HG03066 (cell line): ENCODE measurements around the gene NRTN.
"Not testable (repeated sequence)": the region's sequence is repeated elsewhere in the genome, so short reads cannot be mapped to it uniquely, and the experiment has no call there.

ENCODE experiments used
- ATAC-seq: cut with Tn5 transposase; IDR thresholded peaks from one replicate; pipeline ENCODE4 v1.9.1; 2021; ENCODE audit warnings: low read depth; ENCODE audit not compliant: unreplicated experiment

Gene NRTN

DNA sequence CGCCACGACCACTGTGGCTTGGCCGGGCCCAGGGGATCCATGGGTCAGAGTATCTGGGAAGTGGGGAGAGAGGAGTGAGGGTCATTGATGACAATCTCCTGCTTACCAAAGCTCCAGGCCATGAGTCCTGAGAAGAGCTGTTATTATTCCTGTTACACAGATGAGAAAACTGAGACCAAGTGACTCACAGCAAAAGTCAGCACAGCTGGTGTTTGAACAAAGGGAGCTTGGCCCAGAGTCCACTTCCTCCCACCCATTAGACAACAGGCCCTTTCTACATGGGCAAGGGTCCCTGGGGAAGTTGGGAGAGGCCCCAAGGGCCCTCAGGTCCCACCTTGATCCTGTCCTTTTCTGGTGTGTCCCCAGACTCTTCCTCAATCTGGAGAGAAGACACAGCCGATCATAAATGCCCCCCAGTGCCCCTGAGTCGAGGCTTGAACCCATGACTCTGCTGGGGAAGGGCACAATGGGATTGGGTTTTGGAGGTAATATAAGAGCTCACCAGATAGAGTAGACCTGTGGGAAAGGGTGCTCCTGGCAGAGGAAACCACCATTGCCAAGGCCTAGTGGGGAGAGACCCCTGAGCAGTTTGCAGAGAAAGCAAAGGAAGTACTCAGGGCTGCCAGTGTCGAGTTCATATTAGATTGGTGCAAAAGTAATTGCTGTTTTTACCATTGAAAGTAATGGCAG is 27.8 kb downstream of the NRTN start:
- ATAC-seq = no peak

DNA sequence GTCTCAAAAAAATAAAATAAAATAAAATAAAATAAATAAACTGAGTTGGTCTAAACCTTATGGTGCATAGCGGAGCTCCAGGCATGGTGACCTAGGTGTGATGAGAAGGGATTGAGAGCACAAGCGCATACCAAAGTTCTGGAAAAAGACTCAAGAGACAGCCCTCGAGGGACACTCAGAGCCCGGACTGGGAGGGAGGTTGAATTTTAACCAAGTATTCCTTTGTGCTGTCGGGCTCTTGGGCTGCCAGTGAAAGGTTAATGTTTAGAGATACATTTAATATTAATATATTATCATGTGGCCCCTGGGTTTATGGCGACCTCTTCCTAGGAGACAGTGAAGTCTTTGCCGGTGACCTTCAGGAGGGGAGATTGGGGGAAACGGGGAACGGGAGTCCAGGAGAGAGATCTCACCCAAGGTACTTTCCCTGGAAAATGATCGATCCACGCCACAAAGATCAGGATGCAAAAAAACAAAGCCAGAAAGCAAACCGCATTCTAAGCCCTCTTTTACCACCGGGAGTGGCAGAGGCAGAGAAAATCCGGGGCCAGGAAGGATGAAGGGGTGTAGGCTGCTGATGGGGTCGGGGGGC is 33.0 kb downstream of the NRTN start:
- ATAC-seq = no peak

- ATAC-seq = no peak
These were observed 33.6 kb downstream of the NRTN start for GRCh38 chr19:5838353-5839064.

DNA sequence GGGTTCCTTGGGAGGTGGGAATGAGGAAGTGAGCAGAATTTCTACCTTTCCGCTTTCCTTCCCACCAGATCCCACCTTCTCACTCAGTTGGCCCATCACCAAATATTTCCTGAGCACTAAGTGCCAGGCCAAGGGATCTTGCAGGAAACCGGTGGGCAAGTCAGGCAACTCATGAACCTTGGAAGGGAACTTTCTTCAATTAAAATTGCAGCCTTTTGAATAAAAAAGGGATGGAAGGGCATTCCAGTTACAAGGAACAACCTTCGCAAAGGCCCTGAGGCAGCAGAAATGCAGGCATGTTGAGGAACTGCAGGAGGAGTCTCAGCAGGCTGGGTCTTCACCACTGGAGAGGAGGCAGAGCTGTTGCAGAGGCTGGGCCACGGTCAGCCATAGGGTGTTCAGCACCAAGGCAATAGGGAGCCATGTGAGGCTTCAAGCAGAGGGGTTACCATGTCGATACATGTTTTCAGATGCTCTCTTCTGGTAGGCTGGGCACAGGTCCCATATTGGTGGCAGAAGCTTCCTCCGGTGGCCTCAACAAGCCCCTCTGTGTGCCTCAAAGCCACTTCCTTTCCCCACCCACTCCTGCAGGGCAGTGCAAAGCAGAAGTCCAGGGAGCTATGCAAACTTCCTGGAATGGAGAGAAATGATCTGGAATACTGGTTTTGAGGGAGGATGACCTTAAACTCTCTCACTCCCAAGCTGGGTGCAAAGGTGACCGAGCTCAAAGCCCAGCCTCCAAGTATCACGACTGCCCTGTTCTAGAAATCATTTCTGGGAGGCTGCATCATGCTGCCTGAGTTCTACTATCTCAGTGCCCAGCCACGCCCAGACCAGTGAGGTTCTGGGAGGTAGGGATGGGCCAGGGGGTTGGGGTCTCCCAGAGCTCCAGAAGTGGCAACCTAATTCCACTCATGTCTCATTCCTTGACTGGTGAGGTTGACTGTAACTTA is 34.5 kb downstream of the NRTN start, which contains the start of gene FUT6:
FUT6 (minus strand) TSS at position 638 of the 953 bp plus-strand sequence. CDS start 7,135 bp downstream, outside the sequence.
- ATAC-seq = no peak

GRCh38 chr19:5841735-5842111 is 36.9 kb downstream of the NRTN start:
- not testable (repeated sequence) for ATAC-seq

- ATAC-seq = no peak
These were observed 38.5 kb downstream of the NRTN start for GRCh38 chr19:5843295-5843927.

GRCh38 chr19:5844456-5845433 is 39.9 kb downstream of the NRTN start:
- no peak for ATAC-seq

DNA sequence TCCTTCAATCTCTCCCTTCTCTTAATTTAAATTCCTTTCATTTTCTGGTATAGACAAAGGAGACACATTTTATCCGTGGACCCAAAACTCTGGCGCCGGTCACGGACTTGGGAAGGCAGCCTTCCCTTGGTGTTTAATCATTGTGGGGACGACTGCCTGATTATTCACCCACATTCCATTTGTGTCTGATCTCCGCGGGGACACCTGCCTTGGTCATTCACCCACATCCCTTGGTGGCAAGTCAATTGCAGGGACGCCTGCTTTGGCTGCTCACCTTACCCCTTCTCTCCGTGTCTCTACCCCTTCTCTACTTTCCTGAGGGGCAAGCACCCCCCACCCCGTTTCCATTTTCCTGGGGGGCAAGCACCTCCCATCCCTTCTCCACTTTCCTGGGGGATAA is 43.0 kb downstream of the NRTN start:
- not testable (repeated sequence) for ATAC-seq

- ATAC-seq = not testable (repeated sequence)
These were observed 43.8 kb downstream of the NRTN start for GRCh38 chr19:5848621-5849020.

DNA sequence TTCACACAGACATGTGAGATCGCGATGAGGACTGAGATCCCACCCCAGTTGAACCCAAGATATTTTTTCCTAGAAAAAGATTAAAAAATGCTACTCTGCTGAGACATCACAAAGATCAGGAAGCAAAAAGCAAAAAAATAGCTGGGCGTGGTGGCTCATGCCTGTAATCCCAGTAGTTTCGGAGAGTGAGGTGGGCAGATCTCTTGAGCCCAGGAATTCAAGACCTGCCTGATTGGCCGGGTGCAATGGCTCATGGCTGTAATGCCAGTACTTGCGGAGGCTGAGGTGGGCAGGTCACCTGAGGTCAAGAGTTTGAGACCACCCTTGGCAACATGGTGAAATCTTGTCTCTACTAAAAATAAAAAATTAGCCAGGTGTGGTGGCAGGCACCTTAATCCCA is 45.3 kb downstream of the NRTN start:
- ATAC-seq = no peak

DNA sequence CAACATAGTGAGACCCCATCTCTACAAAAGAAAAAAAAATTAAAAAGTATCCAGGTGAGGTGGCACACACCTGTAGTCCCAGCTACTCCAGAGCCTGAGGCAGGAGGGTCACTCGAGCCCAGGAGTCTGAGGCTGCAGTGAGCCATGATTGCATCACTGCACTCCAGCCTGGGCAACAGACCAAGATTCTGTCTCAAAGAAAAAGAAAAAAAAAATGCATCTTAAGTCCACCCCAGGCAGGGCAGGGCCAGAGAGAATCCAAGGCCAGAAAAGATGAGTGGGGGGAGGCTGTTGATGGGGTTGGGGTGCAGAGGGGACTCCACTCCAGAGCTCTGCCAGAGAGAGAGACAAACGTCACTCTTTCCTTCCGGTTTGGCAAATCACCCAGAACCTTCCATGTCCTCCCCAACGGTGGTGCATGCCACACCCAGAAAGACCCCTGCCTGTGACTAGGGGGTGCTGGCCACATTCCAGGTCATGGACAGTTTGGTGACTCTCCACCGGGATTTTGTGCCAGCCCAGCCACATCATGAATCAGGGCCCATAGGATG is 46.0 kb downstream of the NRTN start:
- ATAC-seq = no peak

- ATAC-seq = no peak
These were observed 46.4 kb downstream of the NRTN start, which contains the start of gene FUT3 for GRCh38 chr19:5851302-5851701. FUT3 (minus strand) TSS chr19:5851449.

DNA sequence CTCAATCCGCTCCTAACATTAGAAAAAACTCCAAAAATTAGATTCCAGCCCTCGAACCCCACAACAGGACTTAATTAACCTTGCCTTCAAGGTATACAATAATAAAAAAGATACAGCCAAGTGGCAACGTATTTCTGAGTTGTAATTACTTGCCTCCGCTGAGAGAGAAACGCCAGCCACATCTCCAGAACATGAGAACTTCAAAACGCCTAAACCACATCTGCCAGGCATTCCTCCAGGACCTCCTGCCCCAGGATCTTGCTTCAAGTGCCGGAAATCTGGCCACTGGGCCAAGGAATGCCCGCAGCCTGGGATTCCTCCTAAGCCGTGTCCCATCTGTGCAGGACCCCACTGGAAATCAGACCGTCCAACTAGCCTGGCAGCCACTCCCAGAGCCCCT is 49.3 kb downstream of the NRTN start:
- ATAC-seq = not testable (repeated sequence)

DNA sequence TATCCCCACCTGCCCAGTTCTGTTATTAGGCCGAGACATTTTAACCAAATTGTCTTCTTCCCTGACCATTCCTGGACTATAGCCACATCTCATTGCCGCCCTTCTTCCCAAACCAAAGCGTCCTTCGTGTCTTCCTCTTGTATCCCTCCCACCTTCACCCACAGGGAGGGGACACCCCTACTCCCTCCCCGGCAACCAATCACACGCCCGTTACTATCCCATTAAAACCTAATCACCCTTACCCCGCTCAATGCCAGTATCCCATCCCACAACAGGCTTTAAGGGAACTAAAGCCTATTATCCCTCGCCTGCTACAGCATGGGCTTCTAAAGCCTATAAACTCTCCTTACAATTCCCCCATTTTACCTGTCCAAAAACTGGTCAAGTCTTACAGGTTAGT is 50.3 kb downstream of the NRTN start:
- ATAC-seq = not testable (repeated sequence)

- no peak for ATAC-seq
These were observed 52.6 kb downstream of the NRTN start for GRCh38 chr19:5857203-5858081.

DNA sequence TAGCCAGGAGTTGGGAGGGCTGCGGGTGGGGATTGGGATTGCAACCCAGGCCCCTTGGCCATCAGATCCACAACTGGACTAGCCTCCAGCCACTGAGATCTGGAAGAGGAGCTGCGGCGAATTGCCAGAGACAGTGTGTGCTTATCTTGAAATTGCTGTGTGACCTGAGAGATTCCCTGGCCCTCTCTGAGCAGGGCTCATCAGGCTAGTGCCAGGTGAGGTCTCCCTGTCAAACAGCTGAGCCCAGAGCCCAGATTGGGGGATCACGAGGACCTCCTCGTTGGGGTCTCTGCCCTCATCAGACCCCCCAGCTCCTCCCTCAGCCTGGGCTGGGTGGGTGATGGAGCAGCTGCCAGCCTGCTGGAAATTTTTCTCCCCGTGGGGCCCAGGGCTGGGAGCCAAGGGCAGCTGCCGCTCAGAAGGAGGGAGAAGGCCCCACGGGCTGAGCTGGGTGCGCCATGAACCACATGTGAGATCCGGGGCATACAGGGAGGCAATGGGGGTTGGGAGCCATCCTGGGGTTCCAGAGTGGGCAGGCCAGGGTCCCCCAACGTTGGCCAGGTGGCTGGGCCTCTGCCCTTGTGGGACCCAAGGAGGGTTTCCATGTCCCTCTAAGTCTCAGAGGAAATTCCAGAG is 58.3 kb downstream of the NRTN start:
- no peak for ATAC-seq

DNA sequence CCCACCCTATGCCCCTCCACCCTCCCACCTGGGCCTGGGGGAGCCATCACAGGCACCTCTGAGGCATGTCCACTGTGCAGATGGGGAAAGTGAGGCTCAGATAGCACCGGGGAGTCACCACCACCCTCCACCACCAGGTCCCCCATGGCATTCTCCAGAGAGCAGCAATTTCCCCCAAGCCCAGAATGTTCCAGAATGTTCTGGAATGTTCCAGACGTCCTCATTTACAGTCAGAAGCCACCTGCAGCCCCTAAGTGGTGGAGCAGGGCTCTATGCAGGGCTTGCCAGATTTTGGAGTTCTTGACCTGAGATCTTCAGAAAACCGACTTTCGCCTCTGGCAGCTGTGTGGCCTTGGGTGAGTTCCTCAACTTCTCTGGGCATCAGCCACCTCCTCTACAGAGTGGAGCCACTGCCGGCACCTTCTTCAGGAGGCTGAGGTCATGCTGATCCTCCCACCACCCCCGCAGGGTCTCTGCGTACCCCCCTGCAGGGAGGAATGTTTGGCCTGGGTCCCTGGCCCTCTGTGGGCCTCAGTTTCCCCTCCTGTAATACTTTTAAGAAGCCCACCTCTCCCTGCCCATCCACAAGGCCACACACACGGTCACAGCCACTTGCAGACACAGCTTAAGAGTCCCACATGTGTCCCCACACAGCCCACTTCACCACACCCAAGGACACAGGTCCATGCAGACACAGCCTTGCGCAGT is 59.3 kb downstream of the NRTN start:
- ATAC-seq = no peak
